DMS 273 (cell line): ENCODE results near the gene ANKLE1.
"Not testable (repeated sequence)": the region's sequence is repeated elsewhere in the genome, so short reads cannot be mapped to it uniquely, and the experiment has no call there.

Experiments
- DNase-seq: peaks from one replicate; lab custom pipeline; 2025; ENCODE audit not compliant: unreplicated experiment; lab: John Stamatoyannopoulos, UW

Gene ANKLE1

DNA sequence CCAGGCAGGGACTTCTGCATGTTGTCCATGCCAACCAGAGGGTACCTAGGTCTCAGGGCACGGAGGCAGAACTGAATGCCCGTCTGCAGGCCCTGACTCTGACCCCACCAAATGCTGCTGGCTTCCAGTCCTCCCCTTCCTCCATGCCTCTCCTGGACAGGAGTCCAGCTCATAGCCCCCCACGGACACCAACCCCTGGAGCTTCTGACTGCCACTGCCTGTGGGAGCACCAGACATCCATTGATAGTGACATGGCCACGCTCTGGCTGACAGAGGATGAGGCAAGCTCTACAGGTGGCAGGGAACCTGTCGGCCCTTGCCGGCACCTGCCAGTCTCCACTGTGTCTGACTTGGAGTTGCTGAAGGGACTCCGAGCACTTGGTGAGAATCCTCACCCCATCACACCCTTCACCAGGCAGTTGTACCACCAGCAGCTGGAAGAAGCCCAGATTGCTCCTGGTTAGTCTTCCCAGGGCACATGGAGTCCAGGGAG is 1.8 kb downstream of the ANKLE1 start:
- no peak for DNase-seq

DNA sequence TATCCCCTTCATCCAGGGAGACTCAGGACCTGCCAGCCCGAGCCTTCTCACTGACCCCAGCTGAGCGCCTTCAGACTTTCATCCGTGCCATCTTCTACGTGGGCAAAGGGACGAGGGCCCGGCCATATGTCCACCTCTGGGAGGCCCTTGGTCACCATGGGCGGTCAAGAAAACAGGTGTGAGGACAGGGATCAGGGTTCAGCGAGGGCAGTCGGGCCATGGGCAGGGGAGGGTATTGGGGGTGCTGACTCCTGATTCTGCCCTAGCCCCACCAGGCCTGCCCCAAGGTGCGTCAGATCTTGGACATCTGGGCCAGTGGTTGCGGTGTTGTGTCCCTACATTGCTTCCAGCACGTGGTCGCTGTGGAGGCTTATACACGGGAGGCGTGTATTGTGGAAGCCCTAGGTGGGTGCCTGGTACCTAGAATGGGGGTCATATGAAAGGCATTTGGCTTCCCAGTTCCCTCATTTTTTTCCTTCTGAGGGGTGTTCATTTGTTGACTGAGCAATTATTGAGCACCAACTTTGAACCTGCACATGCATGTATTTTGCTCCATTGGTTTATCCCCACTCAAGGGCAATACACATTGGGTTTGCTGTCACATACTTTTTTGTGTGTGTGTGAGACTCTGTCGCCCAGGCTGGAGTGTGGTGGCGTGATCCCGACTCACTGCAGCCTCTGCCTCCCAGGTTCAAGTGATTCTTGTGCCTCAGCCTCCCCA is 3.9 kb downstream of the ANKLE1 start:
- no peak for DNase-seq

DNA sequence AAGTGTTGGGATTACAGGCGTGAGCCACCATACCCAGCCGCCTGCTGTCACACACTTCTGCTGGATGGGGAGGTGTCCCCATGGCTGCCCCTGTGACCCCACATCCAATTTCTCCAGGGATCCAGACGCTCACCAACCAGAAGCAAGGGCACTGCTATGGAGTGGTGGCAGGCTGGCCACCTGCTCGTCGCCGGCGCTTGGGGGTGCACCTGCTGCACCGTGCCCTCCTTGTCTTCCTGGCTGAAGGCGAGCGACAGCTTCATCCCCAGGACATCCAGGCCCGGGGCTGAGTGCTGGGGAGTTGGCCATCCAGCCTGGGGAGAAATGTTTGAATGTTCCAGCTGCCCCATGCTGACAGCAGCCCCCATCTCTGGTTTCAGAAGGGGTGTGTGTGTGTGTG is 4.6 kb downstream of the ANKLE1 start:
- DNase-seq: no peak

DNA sequence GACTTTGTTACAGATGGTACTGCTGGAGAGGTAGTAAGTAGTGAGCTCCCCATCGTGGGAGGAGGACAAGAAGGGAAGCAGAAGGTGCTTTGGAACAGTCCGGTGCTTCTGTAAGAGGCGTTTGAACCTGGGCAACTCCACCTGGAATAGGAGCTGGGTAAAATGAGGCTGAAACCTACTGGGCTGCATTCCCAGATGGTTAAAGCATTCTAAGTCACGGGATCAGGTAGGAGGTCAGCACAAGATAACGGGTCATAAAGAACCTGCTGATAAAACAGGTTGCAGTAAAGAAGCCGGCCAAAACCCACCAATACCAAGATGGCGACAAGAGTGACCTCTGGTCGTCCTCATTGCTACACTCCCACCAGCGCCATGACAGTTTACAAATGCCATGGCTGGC is 5.1 kb downstream of the ANKLE1 start:
- DNase-seq: no peak

DNA sequence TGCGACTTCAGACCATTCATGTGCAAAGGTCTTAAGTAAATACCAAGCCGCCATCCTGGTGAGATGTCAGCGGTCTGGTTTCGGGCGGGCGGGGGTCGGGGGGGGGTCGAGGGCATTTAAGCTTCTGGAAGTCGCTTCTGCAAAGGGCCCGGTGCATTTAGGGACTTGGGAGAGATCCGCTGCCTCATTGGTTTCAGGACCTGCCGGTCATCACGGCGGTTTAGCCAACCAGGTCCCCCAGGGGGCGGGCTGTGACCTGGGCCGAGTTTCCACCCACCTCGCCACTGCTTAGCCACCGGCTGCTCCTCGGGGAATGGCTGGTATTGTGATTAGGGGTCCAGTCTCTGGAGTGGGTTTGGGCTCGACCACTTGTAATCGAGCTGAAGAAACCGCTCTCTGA is 7.8 kb downstream of the ANKLE1 start:
- DNase-seq: peak; percentile 64

DNA sequence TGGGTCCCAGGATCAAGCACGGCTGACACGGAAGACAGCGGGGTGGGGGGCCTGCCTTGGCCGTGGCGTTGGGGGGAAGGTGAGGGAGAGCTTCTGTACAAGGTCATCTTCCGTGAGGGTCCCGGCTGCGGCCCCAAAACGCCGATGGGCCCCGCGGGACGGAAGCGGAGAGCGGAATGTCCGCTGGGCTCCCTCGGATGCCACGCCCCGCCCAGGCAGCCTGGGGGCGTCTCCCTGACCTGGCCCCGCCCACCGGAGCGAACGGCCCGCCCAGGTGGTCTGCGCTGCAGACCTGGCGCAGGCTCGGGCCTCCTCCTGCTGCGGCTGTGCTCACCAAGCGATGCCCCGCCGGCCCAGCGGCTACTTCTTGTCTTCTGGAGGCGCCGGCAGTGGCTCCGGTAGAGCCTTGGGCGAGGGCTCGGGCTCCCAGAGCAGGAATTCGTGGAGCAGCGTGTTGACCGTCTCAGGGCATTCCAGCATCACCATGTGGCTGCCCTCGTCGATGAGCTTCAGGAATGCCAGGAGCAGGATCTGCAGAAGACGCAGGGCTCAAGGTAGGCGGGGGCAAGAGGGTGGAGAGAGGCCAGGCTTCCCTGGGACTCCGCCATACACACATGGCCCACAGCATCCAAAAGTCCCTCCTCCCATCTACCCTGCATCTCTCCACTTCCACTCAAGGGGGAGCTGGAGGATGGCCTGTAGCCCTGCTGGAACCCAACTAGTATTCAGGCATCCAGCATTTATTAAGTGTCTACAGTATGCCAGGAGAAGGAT is 10.8 kb downstream of the ANKLE1 start:
- DNase-seq: peak; percentile 80

DNA sequence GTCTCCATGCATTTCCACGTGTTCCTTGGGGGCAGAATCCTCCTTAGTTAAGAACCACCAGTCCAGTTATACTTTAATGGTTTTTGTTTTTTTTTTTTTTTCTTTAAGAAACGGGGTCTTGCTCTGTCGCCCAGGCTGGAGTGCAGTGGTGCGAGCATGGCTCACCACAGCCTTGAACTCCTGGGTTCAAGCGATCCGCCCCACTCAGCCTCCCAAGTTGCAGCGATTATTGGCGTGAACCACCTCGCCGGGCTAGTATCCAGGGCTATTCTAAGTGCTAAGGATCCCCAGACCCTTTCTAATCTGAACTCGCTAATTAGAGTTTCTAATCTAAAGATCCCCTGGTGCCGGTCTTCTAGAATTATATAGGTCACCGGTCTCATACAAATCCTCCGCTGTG is 11.9 kb downstream of the ANKLE1 start:
- no peak for DNase-seq

DNA sequence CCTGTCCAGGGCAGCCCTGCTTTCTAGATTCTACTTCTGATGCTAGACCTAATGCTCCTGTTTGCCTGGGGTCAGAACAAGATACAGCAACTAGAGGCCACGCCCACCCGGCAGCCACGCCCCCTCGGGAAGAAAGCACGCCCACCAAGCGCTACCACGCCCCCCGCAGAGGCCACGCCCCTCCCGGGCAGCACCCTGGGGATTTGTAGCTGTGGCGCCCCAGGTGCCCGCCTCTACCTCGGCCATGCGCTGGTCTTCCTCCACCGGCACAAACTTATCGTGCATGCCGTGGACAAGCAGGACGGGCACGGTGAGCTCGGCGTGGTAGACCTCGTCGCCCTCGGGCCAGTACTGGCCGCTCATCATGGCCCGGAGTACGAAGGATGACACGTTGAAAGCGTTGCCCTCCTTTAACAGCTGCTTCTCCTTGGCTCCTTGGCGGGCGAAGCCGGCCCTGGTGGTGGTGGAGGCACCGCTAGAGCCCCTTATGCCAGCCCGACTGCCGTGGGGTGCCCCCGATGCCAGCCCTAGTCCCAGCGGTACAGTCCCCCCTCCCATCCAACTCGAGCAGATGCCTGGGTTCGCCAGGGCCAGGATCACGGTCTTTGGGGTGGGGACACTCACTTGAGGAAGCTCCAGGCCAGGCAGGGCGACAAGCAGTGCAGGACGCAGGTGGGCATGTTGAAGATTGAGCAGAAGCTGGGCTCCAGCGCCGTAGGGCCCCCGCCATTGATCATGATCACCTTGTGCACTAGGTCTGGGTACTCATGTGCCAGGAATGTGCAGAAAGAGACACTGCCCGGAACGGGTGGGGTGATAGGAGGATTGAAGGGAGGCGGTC is 12.6 kb downstream of the ANKLE1 start:
- no peak for DNase-seq

DNA sequence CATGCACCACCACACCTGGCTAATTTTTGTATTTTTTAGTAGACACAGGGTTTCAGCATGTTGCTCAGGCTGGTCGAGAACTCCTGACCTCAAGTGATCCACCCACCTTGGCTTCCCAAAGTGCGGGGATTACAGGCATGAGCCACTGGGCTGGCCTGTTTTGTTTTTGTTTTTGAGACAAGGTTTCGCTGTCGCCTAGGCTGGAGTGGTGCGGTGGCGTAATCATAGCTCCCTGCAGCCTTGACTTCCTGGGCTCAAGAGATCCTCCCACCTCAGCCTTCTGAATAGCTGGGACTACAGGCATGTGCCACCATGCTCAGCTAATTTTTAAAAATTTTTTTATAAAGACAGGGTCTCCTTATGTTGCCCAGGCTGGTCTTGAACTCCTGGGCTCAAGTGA is 13.8 kb downstream of the ANKLE1 start:
- not testable (repeated sequence) for DNase-seq

DNA sequence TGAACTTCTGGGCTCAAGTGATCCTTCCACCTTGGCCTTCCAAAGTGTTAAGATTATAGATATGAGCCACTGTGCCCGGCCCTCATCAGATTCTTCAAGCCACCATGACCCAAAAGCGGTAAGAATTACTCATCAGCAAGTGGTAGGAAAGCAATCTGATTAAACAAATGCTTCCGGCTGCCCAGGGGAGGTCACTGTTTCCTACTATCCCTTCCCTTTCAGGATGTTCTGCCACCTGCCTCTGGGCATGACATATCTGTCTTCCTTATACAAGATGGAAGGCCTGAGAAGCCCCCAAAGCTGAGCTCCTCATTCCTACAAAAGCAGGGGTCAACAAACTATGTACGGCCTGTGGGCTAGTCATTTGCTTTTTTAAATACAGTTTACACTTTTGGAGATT is 14.6 kb downstream of the ANKLE1 start:
- no peak for DNase-seq

DNA sequence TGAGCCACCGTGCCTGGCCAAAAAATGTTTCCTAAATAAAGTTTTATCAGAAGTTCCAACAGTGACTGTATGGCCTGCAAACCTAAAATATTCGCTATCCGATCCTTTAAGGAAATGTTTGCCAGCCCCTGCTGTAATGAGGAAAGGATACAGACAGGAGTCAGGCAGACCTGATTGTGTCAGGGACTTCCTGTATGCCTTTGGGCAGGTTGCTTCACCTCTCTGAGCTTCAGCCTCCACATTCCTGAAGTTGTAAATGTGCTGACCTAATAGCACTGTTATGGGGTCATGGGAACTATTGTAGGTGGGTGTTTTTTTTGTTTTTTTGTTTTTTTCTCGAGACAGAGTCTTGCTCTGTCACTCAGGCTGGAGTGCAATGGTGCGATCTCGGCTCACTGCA is 15.3 kb downstream of the ANKLE1 start:
- no peak for DNase-seq

DNA sequence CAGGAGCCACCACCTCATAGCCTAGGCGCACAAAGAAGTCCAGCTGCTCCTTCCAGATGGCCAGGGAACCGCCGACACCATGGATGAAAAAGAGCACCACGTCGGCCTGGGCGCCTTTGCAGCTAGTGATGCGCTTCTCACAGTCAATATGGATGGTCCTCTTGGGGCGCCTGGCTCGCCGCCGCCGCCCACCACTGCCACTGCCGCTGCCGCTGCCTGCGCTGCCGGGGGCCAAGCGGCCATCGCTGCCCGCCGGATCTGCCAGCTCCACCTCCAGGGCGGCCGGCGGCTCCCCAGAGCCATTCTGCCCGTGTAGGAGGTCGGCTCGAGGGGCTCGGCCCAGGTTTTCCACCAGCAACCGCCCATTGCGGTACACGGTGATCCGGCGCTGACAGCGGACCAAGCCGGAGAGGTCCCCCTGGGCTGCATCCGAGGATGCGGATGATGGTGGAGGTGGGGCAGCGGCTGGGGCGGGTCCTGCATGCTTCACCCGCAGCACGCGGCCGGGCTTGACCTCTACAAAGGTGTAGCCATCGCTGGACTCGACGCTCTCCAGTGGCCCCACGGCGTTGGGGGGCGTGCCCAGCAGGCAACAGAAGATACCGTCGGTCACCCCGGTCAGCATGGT is 19.4 kb downstream of the ANKLE1 start:
- no peak for DNase-seq

DNA sequence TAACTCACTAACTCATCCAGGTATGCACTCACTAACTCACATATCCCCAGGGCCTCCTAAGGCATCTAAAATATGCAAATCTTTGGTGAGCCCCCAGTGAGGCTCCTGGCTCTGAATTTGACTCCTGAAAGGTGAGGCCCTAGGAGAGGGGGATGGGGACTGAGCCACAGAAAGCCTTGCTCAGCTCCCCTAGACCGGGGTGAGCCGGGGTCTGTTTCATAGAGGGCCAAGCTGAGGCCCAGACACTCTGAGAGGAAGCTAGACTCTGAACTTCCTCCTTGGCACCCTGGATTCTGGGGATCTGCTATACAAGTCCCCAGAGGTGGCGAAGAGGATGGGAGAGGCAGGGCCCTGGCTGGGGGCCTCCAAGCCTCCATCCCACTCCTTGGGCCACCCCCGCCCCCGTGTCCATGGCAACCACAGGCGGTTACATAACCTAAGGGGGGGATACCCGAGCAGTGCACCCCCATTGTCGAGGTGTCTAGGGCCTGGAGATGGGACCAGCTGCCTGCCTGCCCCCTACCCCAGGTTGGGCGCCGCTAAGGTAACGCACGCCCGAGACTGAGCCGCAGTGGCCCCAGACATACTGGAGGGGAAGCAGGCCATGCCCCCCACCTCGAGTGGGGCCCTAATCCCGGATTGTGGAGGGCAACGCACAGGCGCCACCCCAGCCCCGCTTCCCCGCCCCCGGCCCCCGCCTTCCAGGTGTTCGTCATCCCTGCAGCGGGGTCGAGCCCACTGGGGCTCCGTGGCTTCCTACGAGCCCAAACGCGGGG is 20.9 kb downstream of the ANKLE1 start:
- DNase-seq: peak; percentile 37

DNA sequence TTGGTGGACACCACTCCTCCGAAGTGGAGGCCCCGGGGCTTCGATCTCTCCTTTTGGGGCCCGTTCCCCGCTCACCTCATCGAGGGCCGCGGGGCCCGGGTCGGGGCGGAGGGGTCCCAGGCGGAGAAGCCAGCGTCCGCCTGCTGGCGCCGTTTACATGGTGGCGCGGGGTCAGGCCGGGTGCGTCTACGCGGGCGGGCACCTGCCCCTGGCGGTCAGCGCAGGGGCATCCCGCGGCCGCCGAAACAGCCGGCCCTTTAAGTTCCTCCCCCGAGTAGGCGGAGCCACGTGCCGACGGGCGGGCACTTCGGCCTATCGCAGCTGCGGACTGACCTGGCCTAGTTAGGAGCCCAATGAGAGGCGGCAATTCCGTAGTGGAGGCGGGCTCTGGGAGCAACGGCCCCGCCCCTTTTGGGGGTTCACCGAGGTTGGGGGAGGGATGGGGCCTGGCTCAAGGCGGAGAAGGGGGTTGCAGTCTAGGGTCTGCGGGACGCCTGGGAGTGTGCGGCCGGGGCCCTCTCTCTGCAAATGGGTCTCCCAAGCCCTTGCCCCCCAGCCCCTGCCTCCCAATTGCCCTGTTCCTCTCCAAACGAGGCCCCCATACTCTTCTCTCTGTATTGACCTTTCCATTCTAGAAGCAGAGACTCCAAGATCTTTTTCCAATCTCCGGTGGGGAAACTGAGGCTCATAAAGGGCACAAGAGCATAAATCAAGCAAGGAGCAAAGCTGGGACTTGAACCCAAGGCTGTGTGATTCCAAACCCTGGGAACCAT is 21.7 kb downstream of the ANKLE1 start, which contains the start of gene ABHD8:
TSS of gene ABHD8 (minus strand) at position 259 of the 773 bp plus-strand sequence. CDS start 1,809 bp downstream, outside the sequence.
- DNase-seq: peak; percentile 98

DNA sequence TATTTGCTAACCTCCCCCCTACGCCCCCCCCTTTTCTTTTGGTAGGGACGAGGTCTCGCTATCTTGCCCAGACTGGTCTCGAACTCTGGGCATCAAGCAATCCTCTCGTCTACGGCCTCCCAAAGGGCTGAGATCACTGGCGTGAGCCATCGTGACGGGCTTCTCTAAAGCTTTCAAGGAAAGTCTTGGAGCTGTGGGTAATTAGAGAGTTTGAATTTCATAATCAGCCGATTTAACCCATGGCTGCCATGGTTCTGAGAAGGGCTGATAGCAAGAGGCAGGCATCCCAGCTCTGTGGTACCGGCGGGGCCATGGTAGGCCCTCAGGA is 22.2 kb downstream of the ANKLE1 start:
- DNase-seq: peak; percentile 34

DNA sequence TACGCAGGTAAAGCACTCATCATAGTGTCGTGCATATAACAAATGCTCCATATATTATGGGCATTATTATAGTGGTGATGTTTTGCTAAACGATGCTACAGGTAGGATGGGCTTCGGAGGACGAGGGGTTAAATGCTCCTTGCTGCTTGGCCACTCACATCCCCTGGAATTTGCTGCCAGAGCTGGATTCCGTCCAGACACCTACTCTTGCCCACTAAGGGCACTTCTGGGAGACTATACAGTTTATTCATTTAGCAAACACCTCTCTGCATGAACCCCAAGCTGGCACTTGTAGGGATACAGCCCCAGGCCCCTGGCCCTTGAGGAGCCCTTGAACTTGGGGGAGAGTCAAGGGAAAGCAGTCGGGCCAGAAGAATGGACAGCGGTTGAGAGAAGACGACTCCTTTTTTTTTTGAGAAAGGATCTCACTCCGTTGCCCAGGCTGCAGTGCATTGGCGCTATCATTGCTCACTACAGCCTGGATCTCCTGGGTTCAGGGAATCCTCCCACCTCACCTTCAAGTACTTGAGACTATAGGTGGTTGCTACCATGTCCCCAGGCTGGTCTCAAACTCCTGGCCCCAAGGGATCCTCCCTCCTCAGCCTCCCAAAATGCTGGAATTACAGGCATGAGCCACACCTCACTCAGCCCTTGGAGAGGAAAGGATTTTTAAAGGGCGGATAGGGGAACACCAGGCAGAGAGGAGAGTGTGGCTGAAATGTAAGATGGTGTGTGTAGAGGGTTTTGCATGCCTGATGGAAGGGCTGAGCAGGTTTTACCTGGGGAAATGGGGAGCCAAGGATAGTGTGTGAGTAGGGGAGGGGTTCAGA is 22.9 kb downstream of the ANKLE1 start:
- peak; percentile 35 for DNase-seq

DNA sequence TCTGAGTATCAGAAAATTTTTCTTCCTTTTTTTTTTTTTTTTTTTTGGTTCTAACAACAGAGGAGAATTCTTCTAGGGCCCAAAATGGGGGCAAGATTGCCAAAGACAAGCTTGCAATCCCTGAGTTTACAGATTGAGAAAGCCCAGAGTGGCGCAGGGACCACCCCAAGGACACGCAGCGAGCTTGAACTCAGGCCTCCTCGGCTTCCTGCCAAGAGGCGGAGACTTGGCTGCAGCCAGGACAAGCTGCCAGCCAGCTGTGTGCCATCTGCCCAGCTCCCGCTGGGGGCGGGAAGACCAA is 23.5 kb downstream of the ANKLE1 start:
- no peak for DNase-seq

DNA sequence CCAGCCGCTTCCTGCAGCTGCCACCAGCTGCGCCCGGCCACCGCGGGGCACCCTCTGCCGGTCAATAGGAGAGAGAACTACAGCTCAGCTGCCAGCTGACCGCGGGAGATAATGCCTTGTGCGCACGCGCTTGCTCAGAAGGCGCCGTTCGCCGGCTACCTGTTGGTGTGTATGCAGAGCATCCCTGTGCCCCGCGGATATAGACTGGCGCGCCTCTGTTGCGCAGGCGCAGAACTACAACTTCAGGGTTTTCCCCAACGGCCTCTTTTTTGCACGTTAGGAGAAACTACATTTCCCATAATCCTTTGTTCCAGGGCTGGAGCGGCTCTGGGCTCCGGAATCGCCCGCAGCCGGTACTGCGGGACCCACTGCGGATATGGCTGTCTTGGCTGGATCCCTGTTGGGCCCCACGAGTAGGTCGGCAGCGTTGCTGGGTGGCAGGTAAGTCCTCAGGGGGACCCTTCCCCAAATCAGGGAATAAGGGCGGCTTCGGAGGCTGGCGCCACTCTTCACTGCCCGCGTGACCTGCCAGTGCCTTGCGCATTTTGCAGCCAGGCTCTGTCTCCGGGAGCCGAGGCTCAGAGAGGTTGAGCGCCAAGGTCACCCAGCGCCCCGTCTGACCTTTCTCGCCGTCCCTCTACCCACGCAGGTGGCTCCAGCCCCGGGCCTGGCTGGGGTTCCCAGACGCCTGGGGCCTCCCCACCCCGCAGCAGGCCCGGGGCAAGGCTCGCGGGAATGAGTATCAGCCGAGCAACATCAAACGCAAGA is 24.0 kb downstream of the ANKLE1 start, which contains the start of gene MRPL34:
TSS of gene MRPL34 (plus strand) at position 356 of the 768 bp plus-strand sequence. CDS start at position 377, 21 bp downstream.
- peak; percentile 100 for DNase-seq
